Panc1 (cell line): ENCODE results near the gene ADCY9. TPM values are rescaled to one million over a fixed set of nuclear protein-coding genes. Genes with fewer than 3 reads are reported as not detected.

ENCODE experiments used
- ATAC-seq: fragments of 200-7000 bp; cut with Tn5 transposase; 2 replicates; pipeline ENCODE4 v1.9.1; 2020; ENCODE audit warnings: mild to moderate bottlenecking, moderate library complexity
- BruUV-seq: library from RNA; stranded (reverse); fragments of 400-500 nt; replicated peaks from 2 replicates; lab custom pipeline; 2021; lab: Mats Ljungman, UMichigan
- CTCF ChIA-PET: fragments of 300-600 bp; sonication (Branson Sonifier 250); formaldehyde crosslinking; loops from one replicate; lab custom pipeline; 2022; ENCODE audit warnings: antibody characterized with exemption; lab: Charles Lee
- POLR2A ChIA-PET: fragments of 300-600 bp; sonication (Branson Sonifier 250); formaldehyde crosslinking; loops from one replicate; lab custom pipeline; 2022; ENCODE audit warnings: antibody characterized with exemption; lab: Charles Lee
- DNase-seq: peaks from one replicate; pipeline ENCODE4 v3.0.0-alpha.2; 2010; ENCODE audit warnings: low read depth, low spot score
- H3K27ac ChIP-seq: 2 replicates; pipeline ENCODE4 v1.5.1; 2011; ENCODE audit warnings: mild to moderate bottlenecking, low read length, inconsistent platforms
- H3K27me3 ChIP-seq: fragments of 200-500 bp; sonication (Bioruptor generic); 2 replicates; pipeline ENCODE4 v1.6.0; 2014; ENCODE audit warnings: low read length, inconsistent platforms; ENCODE audit not compliant: control insufficient read depth, insufficient read depth
- H3K36me3 ChIP-seq: fragments of 200-500 bp; sonication (Bioruptor generic); 2 replicates; pipeline ENCODE4 v1.5.1; 2014; ENCODE audit warnings: inconsistent platforms, mild to moderate bottlenecking, low read length, moderate library complexity; ENCODE audit not compliant: control insufficient read depth, insufficient read depth
- H3K4me1 ChIP-seq: 2 replicates; pipeline ENCODE4 v1.5.1; 2011; ENCODE audit warnings: inconsistent platforms, mild to moderate bottlenecking, low read length, moderate library complexity; ENCODE audit not compliant: control insufficient read depth, insufficient read depth
- H3K4me3 ChIP-seq, 2 experiments: 2 replicates each; pipeline ENCODE4 v1.5.1; 2011 to 2012; ENCODE audit warnings: low read depth in 2 of 2, low read length in 2 of 2, mild to moderate bottlenecking in 2 of 2, inconsistent platforms in 1 of 2, moderate library complexity in 1 of 2
- H3K9me3 ChIP-seq: fragments of 200-500 bp; sonication (Bioruptor generic); 2 replicates; pipeline ENCODE4 v1.5.1; 2014; ENCODE audit warnings: low read depth, mild to moderate bottlenecking, inconsistent platforms, low read length, moderate library complexity; ENCODE audit not compliant: control insufficient read depth, insufficient read depth
- POLR2AphosphoS5 ChIP-seq: IDR thresholded peaks from 2 replicates; pipeline ENCODE4 v1.6.1; 2012; ENCODE audit warnings: mild to moderate bottlenecking, low read depth, low read length, moderate library complexity
- SIN3A ChIP-seq: IDR thresholded peaks from 2 replicates; pipeline ENCODE4 v1.6.1; 2012; ENCODE audit warnings: low read depth, mild to moderate bottlenecking, low read length, moderate library complexity, borderline replicate concordance; ENCODE audit not compliant: insufficient read depth
- TCF7L2 ChIP-seq: IDR thresholded peaks from 2 replicates; pipeline ENCODE4 v1.6.1; 2011; ENCODE audit warnings: mild to moderate bottlenecking, low read depth, low read length, inconsistent platforms
- in situ Hi-C: cut with HindIII; loops from 2 replicates; pipeline ENCODE4 v1.10.0; 2016; ENCODE audit warnings: low sequenced_read_pairs, low pct_unique_long_range_greater_than_20kb
- intact Hi-C: fragments of 100-400 bp; cut with micrococcal nuclease; formaldehyde crosslinking; loops from one replicate; pipeline ENCODE4 v1.10.0; 2022; ENCODE audit not compliant: unreplicated experiment
- total RNA-seq: library from RNA; stranded (reverse); gene quantifications from one replicate; pipeline ENCODE4 v1.2.1, GENCODE V29; 2021; ENCODE audit not compliant: unreplicated experiment
- TF ChIP-seq, protein P1 (sequence below): fragments of 450-650 bp; IDR thresholded peaks from 2 replicates; pipeline ENCODE4 v1.5.1; 2017; ENCODE audit warnings: mild to moderate bottlenecking
- TF ChIP-seq, protein P2 (sequence below), 2 experiments: IDR thresholded peaks; 2 replicates each; pipeline ENCODE4 v1.6.1; 2011 to 2012; ENCODE audit warnings: low read depth in 2 of 2, control low read depth in 1 of 2, low read length in 1 of 2, mild to moderate bottlenecking in 1 of 2, moderate library complexity in 1 of 2; ENCODE audit not compliant: insufficient read depth in 1 of 2

ADCY9 gene
- total RNA-seq, 1 experiment from 2014 or later, result 29.8 TPM

GRCh38 chr16:3915426-3916260 is 200.6 kb downstream of the ADCY9 start:
- intact Hi-C loops, result no loop called here
- in situ Hi-C loops, result no loop called here
- POLR2A ChIA-PET, result no interaction called here
- Histone ChIP-seq H3K4me1 (no peaks in the 10 kb centered on the region), H3K9me3 (no peaks in the 10 kb centered on the region; the same call in 1 of the 2 replicates), H3K27me3 (no peaks in the 10 kb centered on the region), H3K4me3 (no peak overlapping the region), H3K27ac (no peak overlapping the region), H3K36me3 (no peaks in the 10 kb centered on the region)
- TF ChIP-seq, protein P1, sequence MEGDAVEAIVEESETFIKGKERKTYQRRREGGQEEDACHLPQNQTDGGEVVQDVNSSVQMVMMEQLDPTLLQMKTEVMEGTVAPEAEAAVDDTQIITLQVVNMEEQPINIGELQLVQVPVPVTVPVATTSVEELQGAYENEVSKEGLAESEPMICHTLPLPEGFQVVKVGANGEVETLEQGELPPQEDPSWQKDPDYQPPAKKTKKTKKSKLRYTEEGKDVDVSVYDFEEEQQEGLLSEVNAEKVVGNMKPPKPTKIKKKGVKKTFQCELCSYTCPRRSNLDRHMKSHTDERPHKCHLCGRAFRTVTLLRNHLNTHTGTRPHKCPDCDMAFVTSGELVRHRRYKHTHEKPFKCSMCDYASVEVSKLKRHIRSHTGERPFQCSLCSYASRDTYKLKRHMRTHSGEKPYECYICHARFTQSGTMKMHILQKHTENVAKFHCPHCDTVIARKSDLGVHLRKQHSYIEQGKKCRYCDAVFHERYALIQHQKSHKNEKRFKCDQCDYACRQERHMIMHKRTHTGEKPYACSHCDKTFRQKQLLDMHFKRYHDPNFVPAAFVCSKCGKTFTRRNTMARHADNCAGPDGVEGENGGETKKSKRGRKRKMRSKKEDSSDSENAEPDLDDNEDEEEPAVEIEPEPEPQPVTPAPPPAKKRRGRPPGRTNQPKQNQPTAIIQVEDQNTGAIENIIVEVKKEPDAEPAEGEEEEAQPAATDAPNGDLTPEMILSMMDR, result no peak
- TF ChIP-seq POLR2AphosphoS5 (no peak), TCF7L2 (no peak), SIN3A (no peak)
- TF ChIP-seq, protein P2, sequence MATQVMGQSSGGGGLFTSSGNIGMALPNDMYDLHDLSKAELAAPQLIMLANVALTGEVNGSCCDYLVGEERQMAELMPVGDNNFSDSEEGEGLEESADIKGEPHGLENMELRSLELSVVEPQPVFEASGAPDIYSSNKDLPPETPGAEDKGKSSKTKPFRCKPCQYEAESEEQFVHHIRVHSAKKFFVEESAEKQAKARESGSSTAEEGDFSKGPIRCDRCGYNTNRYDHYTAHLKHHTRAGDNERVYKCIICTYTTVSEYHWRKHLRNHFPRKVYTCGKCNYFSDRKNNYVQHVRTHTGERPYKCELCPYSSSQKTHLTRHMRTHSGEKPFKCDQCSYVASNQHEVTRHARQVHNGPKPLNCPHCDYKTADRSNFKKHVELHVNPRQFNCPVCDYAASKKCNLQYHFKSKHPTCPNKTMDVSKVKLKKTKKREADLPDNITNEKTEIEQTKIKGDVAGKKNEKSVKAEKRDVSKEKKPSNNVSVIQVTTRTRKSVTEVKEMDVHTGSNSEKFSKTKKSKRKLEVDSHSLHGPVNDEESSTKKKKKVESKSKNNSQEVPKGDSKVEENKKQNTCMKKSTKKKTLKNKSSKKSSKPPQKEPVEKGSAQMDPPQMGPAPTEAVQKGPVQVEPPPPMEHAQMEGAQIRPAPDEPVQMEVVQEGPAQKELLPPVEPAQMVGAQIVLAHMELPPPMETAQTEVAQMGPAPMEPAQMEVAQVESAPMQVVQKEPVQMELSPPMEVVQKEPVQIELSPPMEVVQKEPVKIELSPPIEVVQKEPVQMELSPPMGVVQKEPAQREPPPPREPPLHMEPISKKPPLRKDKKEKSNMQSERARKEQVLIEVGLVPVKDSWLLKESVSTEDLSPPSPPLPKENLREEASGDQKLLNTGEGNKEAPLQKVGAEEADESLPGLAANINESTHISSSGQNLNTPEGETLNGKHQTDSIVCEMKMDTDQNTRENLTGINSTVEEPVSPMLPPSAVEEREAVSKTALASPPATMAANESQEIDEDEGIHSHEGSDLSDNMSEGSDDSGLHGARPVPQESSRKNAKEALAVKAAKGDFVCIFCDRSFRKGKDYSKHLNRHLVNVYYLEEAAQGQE (IDR thresholded peaks at IDR 0.05; ENCODE audit: insufficient read depth in 1 of 2, low read depth in 2 of 2, low read length in 1 of 2), result no peak
- DNase-seq (no peak), ATAC-seq (no peak)
- CTCF ChIA-PET, result interaction anchor here (0.6 kb wide), 1 partner anchor 46 kb away, joined by 4 read pairs; no protein-coding TSS in a partner anchor
- no TSS peak for BruUV-seq

GRCh38 chr16:3912897-3913296 is 203.3 kb downstream of the ADCY9 start:
- Histone ChIP-seq H3K4me3 (no peak overlapping the region), H3K4me1 (no peaks in the 10 kb centered on the region), H3K9me3 (no peaks in the 10 kb centered on the region), H3K27ac (no peak overlapping the region), H3K36me3 (no peaks in the 10 kb centered on the region), H3K27me3 (no peaks in the 10 kb centered on the region)
- BruUV-seq, result no TSS peak
- ChIA-PET POLR2A (no interaction called here), CTCF (no interaction called here)
- intact Hi-C loops, result no loop called here
- no peak for DNase-seq
- TF ChIP-seq, protein P2 (IDR thresholded peaks at IDR 0.05; ENCODE audit: insufficient read depth in 1 of 2, low read depth in 2 of 2, low read length in 1 of 2), result no peak
- no peak for TF ChIP-seq POLR2AphosphoS5
- no peak for TF ChIP-seq TCF7L2
- TF ChIP-seq, protein P1, result no peak
- no peak for TF ChIP-seq SIN3A
- no peak for ATAC-seq
- in situ Hi-C loops, result no loop called here
